ENCODE measurements around the gene STK32A.

GRCh38 chr5:147360816-147361215 is 126.0 kb downstream of the STK32A start:
- TF ChIP-seq CTCF (optimal IDR thresholded peaks at IDR 0.05 in 1 of 3, IDR thresholded peaks at IDR 0.05 in 1 of 3, conservative IDR thresholded peaks at IDR 0.05 in 1 of 3; ENCODE audit: extremely low read depth in 1 of 3, insufficient read depth in 2 of 3, low read length in 3 of 3): no peak
- no peak for TF ChIP-seq EZH2 (IDR thresholded peaks at IDR 0.05; ENCODE audit: low read length)

All from keratinocyte (primary cell).